Stimulated activated CD4-positive, alpha-beta T cell treated with anti-CD3 and anti-CD28 coated beads, Interleukin-15, amount 100 ng/mL, for 1 hour (primary cell): ENCODE results near the gene SLC25A41.
"Not testable (repeated sequence)": the region's sequence is repeated elsewhere in the genome, so short reads cannot be mapped to it uniquely, and the experiment has no call there.

Source experiments
- DNase-seq, 2 donors: peaks; one replicate each; pipeline ENCODE4 v3.0.0-alpha.2; 2020; ENCODE audit warnings: low read depth in 1 of 2, low spot score in 1 of 2

SLC25A41 gene

GRCh38 chr19:6428692-6429418, 4.7 kb downstream of the SLC25A41 start:
- not testable (repeated sequence) for DNase-seq

GRCh38 chr19:6427131-6427530, 6.4 kb downstream of the SLC25A41 start:
- DNase-seq, result no peak

- DNase-seq, result no peak
Measured at GRCh38 chr19:6425732-6426620, 7.6 kb downstream of the SLC25A41 start.

GRCh38 chr19:6424939-6425731, 8.4 kb downstream of the SLC25A41 start:
- peak; percentile 95 to 98 for DNase-seq

GRCh38 chr19:6424195-6424938, 9.2 kb downstream of the SLC25A41 start, which contains the start of gene KHSRP:
Gene KHSRP (minus strand): TSS chr19:6424811. CDS start chr19:6424701, 110 bp downstream.
- DNase-seq, result peak in 1 of 2 donors; percentile 38

- DNase-seq, result no peak
Measured at GRCh38 chr19:6423499-6424194, 9.9 kb downstream of the SLC25A41 start.

- no peak for DNase-seq
Measured at GRCh38 chr19:6421075-6422014, 12.2 kb downstream of the SLC25A41 start.

- no peak for DNase-seq
Measured at GRCh38 chr19:6418562-6418932, 15.0 kb downstream of the SLC25A41 start.

- no peak for DNase-seq
Measured at GRCh38 chr19:6417713-6418561, 15.6 kb downstream of the SLC25A41 start.

- no peak for DNase-seq
Measured at GRCh38 chr19:6416658-6417405, 16.7 kb downstream of the SLC25A41 start.

GRCh38 chr19:6415591-6416190, 17.9 kb downstream of the SLC25A41 start:
- no peak for DNase-seq

- DNase-seq, result no peak
Measured at GRCh38 chr19:6414793-6415590, 18.6 kb downstream of the SLC25A41 start.

- DNase-seq, result no peak
Measured at GRCh38 chr19:6413721-6414643, 19.6 kb downstream of the SLC25A41 start.

- DNase-seq, result no peak
Measured at GRCh38 chr19:6413291-6413690, 20.3 kb downstream of the SLC25A41 start.
